Thymus (tissue), 11 donors: ENCODE results near the gene POTEF. TPM values are rescaled to one million over a fixed set of nuclear protein-coding genes. Genes with fewer than 3 reads are reported as not detected.
"Not testable (repeated sequence)": the region's sequence is repeated elsewhere in the genome, so short reads cannot be mapped to it uniquely, and the experiment has no call there.

Experiments
- DNase-seq, 9 donors: peaks; one replicate each; pipeline ENCODE4 v3.0.0-alpha.2; 2013; ENCODE audit warnings: low spot score in 9 of 9, low read depth in 6 of 9, missing footprints in 1 of 9
- H3K27ac ChIP-seq, 2 donors: one replicate each; pipeline ENCODE4 v1.5.1; 2013; ENCODE audit warnings: control low read depth in 1 of 2, low read depth in 1 of 2, low read length in 1 of 2, mild to moderate bottlenecking in 1 of 2, moderate library complexity in 1 of 2
- H3K27me3 ChIP-seq, 2 donors: one replicate each; pipeline ENCODE4 v1.5.1; 2013; ENCODE audit warnings: low read length in 1 of 2; ENCODE audit not compliant: control insufficient read depth in 2 of 2, insufficient read depth in 1 of 2
- H3K36me3 ChIP-seq, 2 donors: one replicate each; pipeline ENCODE4 v1.5.1; 2013; ENCODE audit warnings: low read length in 1 of 2, mild to moderate bottlenecking in 1 of 2, moderate library complexity in 1 of 2; ENCODE audit not compliant: control insufficient read depth in 2 of 2, insufficient read depth in 2 of 2
- H3K4me1 ChIP-seq, 2 donors: one replicate each; pipeline ENCODE4 v1.5.1; 2013; ENCODE audit warnings: low read length in 2 of 2; ENCODE audit not compliant: control insufficient read depth in 2 of 2, insufficient read depth in 2 of 2
- H3K4me3 ChIP-seq, 2 donors: one replicate each; pipeline ENCODE4 v1.5.1; 2013; ENCODE audit warnings: low read length in 2 of 2, control low read depth in 1 of 2, mild to moderate bottlenecking in 1 of 2
- H3K9me3 ChIP-seq, 2 donors: one replicate each; pipeline ENCODE4 v1.5.1; 2013; ENCODE audit warnings: low read length in 1 of 2, mild to moderate bottlenecking in 1 of 2; ENCODE audit not compliant: control insufficient read depth in 2 of 2, insufficient read depth in 1 of 2
- WGBS: extraction: QIAGEN DNeasy Blood & Tissue Kit; methylation state at CpG from one replicate; pipeline ENCODE4 v1.1.7; 2013; 5-methylcytosine and 5-hydroxymethylcytosine counted together
- polyA plus RNA-seq: library from polyadenylated mRNA; stranded (reverse); fragments of 200-250 nt; gene quantifications from one replicate; pipeline ENCODE4 v1.2.3, GENCODE V29; 2013
- total RNA-seq: library from RNA; stranded (reverse); fragments of 120-200 nt; gene quantifications from one replicate; pipeline ENCODE4 v1.2.4, GENCODE V29; 2013
- donor health status: healthy.

Gene POTEF
- total and polyA plus RNA-seq, 2 donors, result under 0.01 TPM; not detected in 1

GRCh38 chr2:130160838-130161705, 32.0 kb upstream of the POTEF start:
- H3K4me3 ChIP-seq, H3K9me3 ChIP-seq, H3K27ac ChIP-seq, DNase-seq, H3K27me3 ChIP-seq, H3K4me1 ChIP-seq: not testable (repeated sequence)
- 97% methylated on average over 25 of the region's 25 CpGs for WGBS
- H3K36me3 ChIP-seq, result peaks cover 28 to 64% of the 10 kb centered on the region in 2 donors

- Histone ChIP-seq H3K36me3 (peaks cover 21 to 62% of the 10 kb centered on the region in 2 donors), H3K9me3 (no peaks in the 10 kb centered on the region), H3K4me1 (no peaks in the 10 kb centered on the region), H3K4me3 (no peak overlapping the region), H3K27me3 (no peaks in the 10 kb centered on the region), H3K27ac (no peak overlapping the region)
- DNase-seq, result no peak
- WGBS, result 98% methylated on average over 6 of the region's 6 CpGs
These were observed 31.1 kb upstream of the POTEF start for GRCh38 chr2:130160131-130160530.

GRCh38 chr2:130159376-130159775, 30.4 kb upstream of the POTEF start:
- H3K27ac ChIP-seq, H3K4me1 ChIP-seq, DNase-seq, H3K4me3 ChIP-seq, H3K9me3 ChIP-seq, H3K27me3 ChIP-seq: not testable (repeated sequence)
- 96% methylated on average over 4 of the region's 4 CpGs for WGBS
- H3K36me3 ChIP-seq, result peaks cover 23 to 63% of the 10 kb centered on the region in 2 donors

GRCh38 chr2:130158631-130159030, 29.6 kb upstream of the POTEF start:
- Histone ChIP-seq H3K36me3 (peaks cover 17 to 63% of the 10 kb centered on the region in 2 donors), H3K4me1 (no peaks in the 10 kb centered on the region), H3K4me3 (no peak overlapping the region), H3K27me3 (no peaks in the 10 kb centered on the region), H3K9me3 (no peaks in the 10 kb centered on the region), H3K27ac (no peak overlapping the region)
- 98% methylated on average over 9 of the region's 9 CpGs for WGBS
- no peak for DNase-seq

GRCh38 chr2:130157825-130158514, 28.9 kb upstream of the POTEF start:
- 86% methylated on average over 13 of the region's 13 CpGs for WGBS
- H3K36me3 ChIP-seq, result peaks cover 20 to 63% of the 10 kb centered on the region in 2 donors
- not testable (repeated sequence) for H3K27me3 ChIP-seq, H3K27ac ChIP-seq, H3K4me1 ChIP-seq, H3K9me3 ChIP-seq, DNase-seq, H3K4me3 ChIP-seq

GRCh38 chr2:130157354-130157753, 28.3 kb upstream of the POTEF start:
- DNase-seq, H3K4me3 ChIP-seq, H3K4me1 ChIP-seq, H3K27me3 ChIP-seq, H3K9me3 ChIP-seq, H3K27ac ChIP-seq: not testable (repeated sequence)
- H3K36me3 ChIP-seq, result peaks cover 17 to 63% of the 10 kb centered on the region in 2 donors
- WGBS, result 96% methylated on average over 11 of the region's 12 CpGs

- WGBS, result over 99% methylated on average over 9 of the region's 9 CpGs
- Histone ChIP-seq H3K36me3 (peaks cover 24 to 66% of the 10 kb centered on the region in 2 donors), H3K27me3 (no peaks in the 10 kb centered on the region), H3K9me3 (no peaks in the 10 kb centered on the region), H3K4me1 (no peaks in the 10 kb centered on the region), H3K4me3 (no peak overlapping the region), H3K27ac (no peak overlapping the region)
- no peak for DNase-seq
These were observed 27.6 kb upstream of the POTEF start for GRCh38 chr2:130156624-130157004.

- H3K27me3 ChIP-seq, H3K4me1 ChIP-seq, H3K27ac ChIP-seq, H3K9me3 ChIP-seq, H3K4me3 ChIP-seq: not testable (repeated sequence)
- 90% methylated on average over 16 of the region's 16 CpGs for WGBS
- DNase-seq, result peak in 3 of 9 donors; percentile 14 to 35 (median 18)
- peaks cover 24 to 64% of the 10 kb centered on the region in 2 donors for H3K36me3 ChIP-seq
These were observed 27.1 kb upstream of the POTEF start for GRCh38 chr2:130155956-130156623.
